Measurements from ENCODE around the gene GLOD5.

The GLOD5 gene

DNA sequence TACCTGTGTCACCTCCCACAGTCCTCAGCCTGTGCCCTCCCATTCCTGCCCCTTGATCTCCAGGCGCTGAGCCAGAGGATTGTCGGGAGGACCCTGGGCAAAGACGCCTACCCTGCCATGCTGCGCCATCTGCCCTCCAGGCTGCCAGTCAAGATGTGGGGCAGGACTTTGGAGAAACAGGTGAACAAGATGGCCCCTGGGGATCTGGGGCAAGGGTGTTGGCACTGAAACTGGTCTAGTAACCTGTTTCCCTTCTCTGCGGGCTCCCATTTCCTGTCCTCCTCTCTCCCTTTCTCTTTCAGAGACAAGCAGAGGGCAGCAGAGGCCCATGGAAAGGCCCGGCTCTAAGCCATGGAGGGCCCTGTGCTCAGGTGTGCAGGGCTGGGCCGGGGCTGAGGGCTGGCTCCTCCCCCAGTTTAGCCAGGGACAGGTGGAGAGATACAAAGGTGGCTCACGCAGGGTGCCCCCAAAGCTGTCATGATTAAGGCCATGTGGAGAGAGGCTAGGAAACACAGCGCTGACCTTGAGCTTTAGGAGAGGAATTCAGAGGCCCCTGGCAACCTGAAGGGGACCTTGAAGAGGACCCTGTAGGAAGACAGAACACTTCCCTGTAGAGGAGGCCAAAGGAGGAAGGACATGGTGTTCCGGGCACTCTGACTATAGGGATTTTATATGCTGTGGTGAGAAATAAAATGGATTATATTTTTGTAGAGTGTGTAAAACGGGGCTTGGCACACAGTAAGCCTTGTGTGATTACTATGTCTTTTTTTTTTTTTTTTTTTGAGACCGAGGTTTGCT is at the start of gene GLOD5:
Gene GLOD5 (plus strand): TSS at position 74 of the 798 bp plus-strand sequence. CDS start 44 bp downstream, at position 118.
- peak; percentile 67 for DNase-seq

DNA sequence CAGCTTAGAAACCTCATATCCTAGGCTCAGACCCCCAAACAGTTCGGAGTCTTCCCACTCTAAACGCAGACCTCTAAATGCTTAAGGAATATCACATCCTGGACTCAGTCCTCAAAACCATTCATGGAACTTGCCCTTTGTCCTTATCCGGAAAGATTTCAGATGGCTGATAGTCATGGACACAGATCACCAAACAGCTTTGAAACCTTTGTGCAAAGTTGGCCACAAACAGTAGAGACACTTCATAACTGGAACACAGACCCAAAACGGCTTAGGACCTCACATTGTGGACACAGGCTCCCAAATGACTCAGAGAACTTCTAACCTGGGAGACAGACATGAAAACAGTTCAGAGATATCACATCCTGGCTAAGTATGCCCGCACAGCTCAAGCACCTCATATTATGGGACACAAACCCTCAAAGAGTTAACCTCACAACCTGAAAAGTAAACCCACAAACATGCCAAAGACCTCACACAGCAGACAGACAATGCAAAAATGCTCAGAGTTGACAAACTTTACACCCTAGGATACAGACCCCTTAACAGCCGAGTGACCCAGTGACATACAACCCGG is 49.5 kb upstream of the GLOD5 start:
- no peak for DNase-seq

DNA sequence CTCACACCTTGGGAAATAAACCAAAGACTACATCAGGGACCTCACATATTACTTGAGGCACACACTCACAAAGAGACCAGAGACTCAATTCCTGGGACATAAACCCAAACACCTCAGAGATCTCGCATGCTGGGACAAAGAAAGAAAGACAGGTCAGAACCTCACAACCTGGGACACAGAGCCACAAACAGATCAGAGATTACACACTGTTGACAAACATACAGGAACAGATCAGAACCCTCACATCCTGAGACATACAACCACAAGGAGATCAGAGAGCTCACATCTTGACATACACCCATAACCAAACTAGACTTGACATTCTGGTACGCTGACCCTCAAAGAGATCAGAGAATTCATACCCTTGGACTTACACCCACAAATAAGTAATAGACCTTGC is 47.7 kb upstream of the GLOD5 start:
- DNase-seq, result no peak

DNA sequence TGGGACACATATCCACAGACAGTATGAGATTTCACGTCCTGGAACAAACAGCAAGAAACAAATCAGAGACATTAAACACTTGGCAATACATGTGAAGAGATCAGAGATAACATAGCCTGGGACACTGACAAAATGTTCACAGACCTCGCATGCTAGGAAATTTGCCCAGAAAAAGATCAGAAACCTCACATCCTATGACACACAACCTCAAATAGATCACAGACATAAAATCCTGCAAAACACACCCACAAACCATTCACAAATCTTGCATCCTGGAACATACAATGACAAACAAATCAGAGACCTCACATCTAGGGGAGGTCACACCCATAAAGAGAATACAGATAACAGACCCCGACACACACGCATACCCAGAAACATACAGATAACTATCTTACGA is 47.0 kb upstream of the GLOD5 start:
- no peak for DNase-seq

DNA sequence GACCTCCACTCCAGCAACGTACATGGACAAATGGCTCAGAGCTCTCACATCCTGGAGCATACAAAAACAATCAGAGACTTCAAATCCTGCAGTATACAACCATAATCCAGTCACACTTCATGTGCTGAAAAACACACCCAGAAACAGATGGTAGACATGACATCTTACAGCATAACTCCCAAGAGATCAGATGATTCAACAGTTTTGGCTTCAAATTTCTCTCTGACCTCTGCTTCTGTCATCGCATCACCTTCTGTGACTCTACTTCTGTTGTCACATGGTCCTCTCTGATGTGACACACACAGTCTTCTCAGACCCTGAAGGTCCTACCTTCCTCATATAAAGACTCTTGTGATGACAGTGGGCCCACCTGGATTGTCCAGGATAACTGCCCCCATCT is 46.5 kb upstream of the GLOD5 start:
- DNase-seq, result no peak

GRCh38 chrX:48715876-48716502 is 45.6 kb upstream of the GLOD5 start:
- DNase-seq, result no peak

- no peak for DNase-seq
Measured at GRCh38 chrX:48719958-48720357, 41.6 kb upstream of the GLOD5 start.

DNA sequence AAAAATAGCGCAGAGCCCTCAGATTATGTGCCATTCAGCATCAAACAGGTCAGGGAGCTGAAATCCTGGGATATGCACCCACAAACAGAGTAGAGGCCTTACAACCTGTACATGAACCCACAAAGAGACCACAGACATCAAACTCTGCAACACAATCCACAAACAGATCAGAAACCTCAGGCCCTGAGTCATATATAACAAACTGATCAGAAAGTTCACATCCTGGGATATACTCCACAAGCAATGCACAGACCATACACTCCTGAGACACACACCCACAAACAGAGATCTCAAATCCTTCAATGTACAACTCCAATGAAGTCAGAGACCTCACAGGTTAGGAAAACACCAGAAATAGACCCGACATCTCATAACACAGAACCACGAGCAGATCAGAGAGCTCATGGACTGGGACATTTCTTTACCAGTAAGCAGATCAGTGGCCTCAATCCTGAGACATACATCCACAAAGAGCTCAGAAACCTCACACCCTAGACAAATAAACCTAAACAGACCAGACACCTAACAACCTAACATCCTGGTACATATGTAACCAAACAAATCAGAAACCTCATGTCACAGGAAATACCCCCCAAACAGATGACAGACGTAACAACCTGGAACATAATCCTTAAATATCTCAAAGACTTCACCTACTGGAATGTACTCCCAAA is 40.8 kb upstream of the GLOD5 start:
- DNase-seq, result no peak

DNA sequence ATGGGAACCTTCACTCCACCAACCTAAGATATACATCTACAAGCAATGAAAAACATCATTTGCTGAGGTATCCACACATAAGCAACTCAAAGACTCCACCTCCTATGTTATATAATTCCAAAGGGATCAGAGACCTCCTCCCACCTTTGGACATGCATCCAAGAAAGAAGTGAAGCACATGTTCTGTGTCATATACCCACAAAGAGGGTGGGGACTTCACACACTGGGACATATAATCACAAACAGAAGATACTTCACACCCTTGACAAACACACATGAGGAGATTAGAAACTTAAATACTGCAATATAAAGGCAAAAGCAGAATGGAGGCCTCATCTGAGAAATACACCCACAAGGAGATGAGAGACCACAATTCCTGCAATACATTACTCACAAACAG is 39.6 kb upstream of the GLOD5 start:
- no peak for DNase-seq

- no peak for DNase-seq
Measured at GRCh38 chrX:48726596-48726995, 35.0 kb upstream of the GLOD5 start.

GRCh38 chrX:48728653-48729052 is 32.9 kb upstream of the GLOD5 start:
- no peak for DNase-seq

GRCh38 chrX:48736303-48736702 is 25.2 kb upstream of the GLOD5 start:
- DNase-seq, result no peak

DNA sequence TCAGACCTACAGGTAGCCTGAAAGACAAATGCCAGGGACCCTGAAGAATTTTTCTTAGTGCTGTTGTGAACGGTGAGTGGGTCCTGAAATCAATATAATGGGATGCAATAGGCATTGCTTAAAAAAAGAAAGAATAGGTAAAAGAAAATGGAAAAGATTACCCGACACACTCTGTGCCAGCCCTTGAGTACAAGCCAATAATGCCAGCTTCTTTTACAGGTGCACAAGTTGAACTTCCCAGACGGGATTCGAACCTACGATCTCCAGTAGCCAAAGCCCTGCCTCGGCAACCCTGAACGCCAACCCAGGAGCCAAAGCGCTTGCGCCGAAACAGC is 24.7 kb upstream of the GLOD5 start:
- no peak for DNase-seq

DNA sequence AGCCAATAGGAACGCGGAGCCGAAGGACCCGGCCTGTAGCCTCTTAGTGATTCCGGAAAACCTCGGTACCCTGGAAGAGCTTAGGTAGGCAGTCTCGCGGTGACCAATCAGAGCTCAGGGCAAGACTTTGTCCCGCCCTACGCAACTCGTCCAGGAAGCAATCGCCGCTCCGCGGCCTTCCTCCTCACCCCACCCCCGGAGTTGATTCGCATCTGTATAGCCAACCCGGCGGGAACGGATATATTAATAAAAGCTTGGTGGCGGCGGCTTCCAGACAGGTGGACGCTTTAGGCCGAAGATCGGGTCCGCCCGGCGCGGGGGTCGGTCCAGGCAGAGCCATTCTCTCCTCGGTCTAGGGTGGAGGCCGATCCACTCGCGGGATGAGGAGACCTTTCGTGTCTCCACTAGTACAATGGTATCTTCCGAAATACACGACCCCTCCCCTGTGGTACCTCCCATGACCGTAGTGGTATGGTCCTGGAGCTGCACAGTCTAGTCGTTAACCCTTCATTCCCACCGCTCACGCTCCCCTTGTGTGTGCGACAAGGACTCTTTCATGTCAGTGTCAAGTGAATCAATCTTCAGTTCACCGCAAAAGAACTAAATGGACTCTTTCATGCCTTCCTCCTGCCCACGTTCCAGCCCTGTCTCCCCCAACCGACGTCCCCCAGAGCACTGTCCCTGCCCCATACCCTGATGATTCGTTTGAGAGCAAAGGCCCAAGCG is 24.2 kb upstream of the GLOD5 start:
- peak; percentile 94 for DNase-seq

GRCh38 chrX:48737940-48738339 is 23.6 kb upstream of the GLOD5 start:
- no peak for DNase-seq

- no peak for DNase-seq
Measured at GRCh38 chrX:48741834-48742233, 19.7 kb upstream of the GLOD5 start.

DNA sequence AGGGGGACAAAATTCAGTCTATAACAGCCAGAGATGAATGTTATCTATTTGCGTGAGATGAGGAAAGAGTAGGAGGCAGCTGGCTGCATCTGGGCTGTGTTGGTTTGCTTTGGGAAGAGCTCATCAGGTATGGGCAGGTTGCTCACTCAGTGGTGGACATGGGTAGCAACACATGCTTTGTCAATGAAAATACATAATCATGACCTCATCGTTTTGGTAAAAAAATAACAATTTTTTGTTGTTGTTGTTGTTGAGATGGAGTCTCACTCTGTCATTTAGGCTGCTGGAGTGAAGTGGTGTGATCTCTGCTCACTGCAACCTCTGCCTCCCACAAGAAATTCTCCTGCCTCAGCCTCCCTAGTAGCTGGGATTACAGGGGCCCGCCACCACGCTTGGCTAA is 16.3 kb upstream of the GLOD5 start:
- no peak for DNase-seq

GRCh38 chrX:48747415-48748016 is 14.0 kb upstream of the GLOD5 start:
- DNase-seq, result no peak

DNA sequence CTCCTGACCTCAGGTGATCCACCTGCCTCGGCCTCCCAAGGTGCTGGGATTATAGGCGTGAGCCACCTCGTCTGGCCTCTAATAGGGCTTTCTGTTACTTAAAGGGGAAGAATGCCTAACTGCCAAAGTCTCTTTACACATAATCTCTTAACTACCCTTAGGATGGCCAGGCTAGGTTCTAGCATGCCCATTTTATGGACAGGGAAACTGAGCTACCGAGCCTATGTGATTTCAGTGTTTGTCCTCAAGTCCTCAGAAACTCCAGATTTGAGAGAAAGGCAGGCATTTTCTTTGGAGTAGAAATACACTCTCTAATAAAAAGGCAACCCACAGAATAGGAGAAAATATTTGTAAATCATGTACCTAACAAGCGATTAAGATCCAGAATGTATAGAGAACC is 12.4 kb upstream of the GLOD5 start:
- no peak for DNase-seq

GRCh38 chrX:48751343-48751742 is 10.2 kb upstream of the GLOD5 start:
- no peak for DNase-seq

DNA sequence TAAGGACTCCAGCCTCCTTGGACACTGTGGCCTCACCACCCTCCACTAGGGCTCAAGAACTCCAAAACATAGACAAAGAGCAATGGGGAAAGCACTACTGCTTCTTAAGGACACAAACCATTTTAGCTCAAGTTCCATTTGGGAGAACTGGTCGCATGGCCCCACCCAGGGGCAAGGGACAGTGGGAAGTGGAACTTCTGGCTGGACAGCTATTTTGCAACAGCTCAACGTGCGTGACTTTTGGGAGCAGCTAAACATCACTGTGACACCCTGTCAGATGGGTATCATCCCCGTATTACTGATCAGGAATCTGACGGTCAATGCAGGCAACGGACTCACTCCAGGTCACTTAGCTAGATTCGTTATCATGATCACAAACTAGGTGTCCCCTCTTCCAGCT is 9.0 kb upstream of the GLOD5 start:
- DNase-seq, result no peak

GRCh38 chrX:48753708-48754228 is 7.8 kb upstream of the GLOD5 start:
- DNase-seq, result no peak

GRCh38 chrX:48754238-48754637 is 7.3 kb upstream of the GLOD5 start:
- no peak for DNase-seq
